K562 (cell line): ENCODE measurements around the gene PDE2A. TPM values are rescaled to one million over a fixed set of nuclear protein-coding genes. Genes with fewer than 3 reads are reported as not detected.
A peak's percentile ranks its signal among the peaks of the same experiment; 100 is the strongest.

Experiments
- ATAC-seq: fragments of 200-7000 bp; cut with Tn5 transposase; 3 replicates; pipeline ENCODE4 v1.9.1; 2020; ENCODE audit warnings: moderate library complexity
- BruUV-seq: library from RNA; stranded (reverse); fragments of 400-500 nt; replicated peaks from 2 replicates; lab custom pipeline; 2021; lab: Mats Ljungman, UMichigan
- CTCF ChIA-PET: fragments of 300-600 bp; formaldehyde crosslinking; extraction: SDS; loops from one replicate; lab custom pipeline; 2021; ENCODE audit warnings: low intra/inter-chr PET ratio; lab: Yijun Ruan, JAX
- POLR2A ChIA-PET: fragments of 300-600, 350-650 bp; sonication (Branson Sonifier 250); formaldehyde crosslinking; extraction: SDS; loops from one replicate; lab custom pipeline; 2021; ENCODE audit warnings: antibody characterized with exemption, inconsistent platforms; lab: Yijun Ruan, JAX
- DNase-seq, 4 experiments: peaks; one replicate each; pipeline versions ENCODE4 v3.0.0 to v3.0.0-alpha.2; 2011 to 2018; ENCODE audit warnings: low spot score in 3 of 4, mixed read lengths in 3 of 4; ENCODE audit errors: extremely low read depth in 1 of 4
- FAIRE-seq: peaks from 2 replicates; lab custom pipeline; 2011; peaks lifted over from hg19 to GRCh38; lab: Jason Lieb, UNC
- H2AFZ ChIP-seq: 2 replicates; pipeline ENCODE4 v1.6.0; 2011; ENCODE audit warnings: low read depth, low read length, control low read depth, inconsistent platforms
- H3K27ac ChIP-seq: fragments of 200-600 bp; 3 replicates; pipeline ENCODE4 v1.8.0; 2011; ENCODE audit warnings: low read depth, mild to moderate bottlenecking, control low read depth, inconsistent platforms, low read length, moderate library complexity, mixed read lengths; ENCODE audit errors: extremely low read depth
- H3K27me3 ChIP-seq, 2 experiments: fragments of 300-600 bp in 1 of 2; 2 replicates in 1 of 2; 3 replicates in 1 of 2; pipeline versions ENCODE4 v1.6.0 to v1.8.0; 2011; ENCODE audit warnings: inconsistent platforms in 2 of 2, low read length in 2 of 2, mild to moderate bottlenecking in 1 of 2, mixed read lengths in 1 of 2, moderate library complexity in 1 of 2; ENCODE audit not compliant: control insufficient read depth in 2 of 2, insufficient read depth in 2 of 2
- H3K36me3 ChIP-seq: fragments of 300-600 bp; 3 replicates; pipeline ENCODE4 v1.8.0; 2011; ENCODE audit warnings: mild to moderate bottlenecking, low read length, inconsistent platforms; ENCODE audit not compliant: control insufficient read depth, insufficient read depth
- H3K4me1 ChIP-seq, 2 experiments: fragments of 200-600 bp in 1 of 2; replicated peaks in 1 of 2; 2 replicates in 1 of 2; 3 replicates in 1 of 2; pipeline versions ENCODE4 v1.5.1 to v1.8.0; 2011; ENCODE audit warnings: inconsistent platforms in 2 of 2, low read length in 2 of 2, mild to moderate bottlenecking in 1 of 2, mixed read lengths in 1 of 2, moderate library complexity in 1 of 2; ENCODE audit not compliant: control insufficient read depth in 2 of 2, insufficient read depth in 2 of 2
- H3K4me2 ChIP-seq: 2 replicates; pipeline ENCODE4 v1.6.1; 2011; ENCODE audit warnings: low read length, control low read depth, inconsistent platforms, mixed read lengths; ENCODE audit not compliant: insufficient read depth
- H3K4me3 ChIP-seq: fragments of 200-600 bp; sonication (generic), shearing (Covaris generic); 2 replicates; pipeline ENCODE4 v1.5.1; 2016; ENCODE audit warnings: control low read depth, inconsistent platforms
- H3K79me2 ChIP-seq: fragments of 200-600 bp; 3 replicates; pipeline ENCODE4 v1.8.0; 2011; ENCODE audit warnings: low read length, inconsistent platforms; ENCODE audit not compliant: control insufficient read depth, insufficient read depth
- H3K9ac ChIP-seq, 2 experiments: 2 replicates each; pipeline versions ENCODE4 v1.6.0 to v1.6.1; 2011; ENCODE audit warnings: low read depth in 2 of 2, low read length in 2 of 2, control low read depth in 1 of 2, inconsistent platforms in 1 of 2, mild to moderate bottlenecking in 1 of 2, mixed read lengths in 1 of 2; ENCODE audit not compliant: insufficient read depth in 1 of 2
- H3K9me1 ChIP-seq: one replicate; pipeline ENCODE4 v1.6.0; 2011; ENCODE audit warnings: inconsistent platforms, mild to moderate bottlenecking, low read length, moderate library complexity; ENCODE audit not compliant: control insufficient read depth, insufficient read depth
- H3K9me3 ChIP-seq: replicated peaks from 2 replicates; pipeline ENCODE4 v1.5.1; 2011; ENCODE audit warnings: low read depth, low read length, inconsistent platforms; ENCODE audit not compliant: control insufficient read depth, insufficient read depth
- H4K20me1 ChIP-seq: replicated peaks from 2 replicates; pipeline ENCODE4 v1.6.1; 2011; ENCODE audit warnings: low read length, inconsistent platforms, mixed read lengths; ENCODE audit not compliant: control insufficient read depth, insufficient read depth
- ATF6 ChIP-seq: sonication (generic); formaldehyde crosslinking; IDR thresholded peaks from 2 replicates; pipeline ENCODE4 v1.4.0; 2020; ENCODE audit warnings: mild to moderate bottlenecking, missing genetic modification reagents
- CAMTA2 ChIP-seq: fragments of 250-450 bp; sonication (Bioruptor Pico); conservative IDR thresholded peaks from 2 replicates; pipeline ENCODE4 v1.5.1; 2022
- FOXP1 ChIP-seq: sonication (generic); formaldehyde crosslinking; IDR thresholded peaks from 2 replicates; pipeline ENCODE4 v1.8.0; 2022; ENCODE audit warnings: mild to moderate bottlenecking, missing genetic modification reagents
- NR0B1 ChIP-seq: fragments of 450-650 bp; IDR thresholded peaks from one replicate; pipeline ENCODE4 v1.6.1; 2018; ENCODE audit warnings: mild to moderate bottlenecking, moderate library complexity; ENCODE audit not compliant: partially characterized antibody
- PURB ChIP-seq: sonication (generic); formaldehyde crosslinking; IDR thresholded peaks from 2 replicates; pipeline ENCODE4 v1.9.0; 2021; ENCODE audit warnings: low read depth, mild to moderate bottlenecking, missing genetic modification reagents
- RBM17 ChIP-seq: fragments of 200-400 bp; formaldehyde crosslinking; IDR thresholded peaks from 2 replicates; pipeline ENCODE4 v1.6.1; 2017; ENCODE audit warnings: low read depth, mild to moderate bottlenecking, low read length, borderline replicate concordance
- RBM34 ChIP-seq: fragments of 200-400 bp; formaldehyde crosslinking; IDR thresholded peaks from 2 replicates; pipeline ENCODE4 v1.6.1; 2018; ENCODE audit warnings: low read length, borderline replicate concordance; ENCODE audit not compliant: insufficient read depth
- TRIM24 ChIP-seq, 2 experiments: fragments of 450-650 bp; IDR thresholded peaks; 2 replicates each; pipeline ENCODE4 v1.6.1; 2016
- ZNF23 ChIP-seq: fragments of 250-450 bp; sonication (Bioruptor Pico); IDR thresholded peaks from 2 replicates; pipeline ENCODE4 v1.4.0; 2020; ENCODE audit warnings: mild to moderate bottlenecking
- ZNF311 ChIP-seq: fragments of 250-450 bp; sonication (Bioruptor Pico); IDR thresholded peaks from 2 replicates; pipeline ENCODE4 v1.4.0; 2020; ENCODE audit warnings: mild to moderate bottlenecking, moderate library complexity
- ZNF395 ChIP-seq: fragments of 200-800 bp; sonication (Bioruptor generic); IDR thresholded peaks from 2 replicates; pipeline ENCODE4 v1.6.1; 2017; ENCODE audit warnings: missing genetic modification characterization, missing compliant biosample characterization
- ZNF584 ChIP-seq: fragments of 200-800 bp; sonication (Bioruptor generic); IDR thresholded peaks from 2 replicates; pipeline ENCODE4 v1.6.1; 2016; ENCODE audit warnings: low read depth, mild to moderate bottlenecking, missing genetic modification characterization, missing compliant biosample characterization
- ZNF830 ChIP-seq: fragments of 250-450 bp; sonication (Bioruptor Pico); IDR thresholded peaks from 2 replicates; pipeline ENCODE4 v1.5.0; 2021; ENCODE audit warnings: mild to moderate bottlenecking
- WGBS: fragments of 100-300 bp; shearing (Covaris generic); methylation state at CpG from one replicate; pipeline ENCODE4 v1.1.6; 2016; ENCODE audit warnings: low coverage, mixed read lengths; ENCODE audit not compliant: insufficient coverage; ENCODE audit errors: missing lambda C conversion rate; 5-methylcytosine and 5-hydroxymethylcytosine counted together
- in situ Hi-C: fragments of 300-500 bp; cut with MboI; formaldehyde crosslinking; loops from 4 replicates; pipeline ENCODE4 v1.15.0; 2018; ENCODE audit warnings: inconsistent platforms, mixed read lengths
- intact Hi-C: fragments of 100-400 bp; cut with micrococcal nuclease; formaldehyde crosslinking; loops from 2 replicates; pipeline ENCODE4 v1.14.2; 2022
- polyA plus RNA-seq, 8 experiments: library from polyadenylated mRNA; depleted of rRNA in 4 of 8; stranded (reverse) in 5 of 8; unstranded in 3 of 8; fragments of >200 nt; fragmentation: Nextera tagmentation in 2 of 8; fragmentation: Illumina TruSeq in 1 of 8; extraction: Ambion mirVana in 2 of 8; extraction: Trizol in 1 of 8; gene quantifications; 2 replicates each; pipeline versions ENCODE4 v1.2.1 to v1.2.3, GENCODE V29; 2011 to 2014; ENCODE audit warnings: inconsistent platforms in 1 of 8, missing spikeins in 1 of 8
- total RNA-seq, 7 experiments: library from RNA; depleted of rRNA in 6 of 7; stranded (reverse); fragments of >200 nt in 6 of 7; fragmentation: Illumina TruSeq in 2 of 7; extraction: Trizol in 2 of 7; gene quantifications; 2 replicates each; pipeline versions ENCODE4 v1.2.1 to v1.2.3, GENCODE V29; 2011 to 2021; ENCODE audit warnings: low replicate concordance in 1 of 7
- TF ChIP-seq, protein P1 (sequence below), 2 experiments: IDR thresholded peaks; 2 replicates each; pipeline ENCODE4 v1.6.1; 2011; ENCODE audit warnings: borderline replicate concordance in 1 of 2, control low read depth in 1 of 2, low read depth in 1 of 2, low read length in 1 of 2, mild to moderate bottlenecking in 1 of 2, mixed read lengths in 1 of 2, moderate library complexity in 1 of 2; ENCODE audit not compliant: insufficient read depth in 1 of 2, insufficient read length in 1 of 2, poor library complexity in 1 of 2, severe bottlenecking in 1 of 2; ENCODE audit errors: extremely low read depth in 1 of 2

PDE2A gene
- total and polyA plus RNA-seq, 9 of the 15 experiments (the other 6 are each of a cell fraction or from before 2014, with no cell fraction given) = 0.07 to 15.2 (median 1.6) TPM; not detected in 1

DNA sequence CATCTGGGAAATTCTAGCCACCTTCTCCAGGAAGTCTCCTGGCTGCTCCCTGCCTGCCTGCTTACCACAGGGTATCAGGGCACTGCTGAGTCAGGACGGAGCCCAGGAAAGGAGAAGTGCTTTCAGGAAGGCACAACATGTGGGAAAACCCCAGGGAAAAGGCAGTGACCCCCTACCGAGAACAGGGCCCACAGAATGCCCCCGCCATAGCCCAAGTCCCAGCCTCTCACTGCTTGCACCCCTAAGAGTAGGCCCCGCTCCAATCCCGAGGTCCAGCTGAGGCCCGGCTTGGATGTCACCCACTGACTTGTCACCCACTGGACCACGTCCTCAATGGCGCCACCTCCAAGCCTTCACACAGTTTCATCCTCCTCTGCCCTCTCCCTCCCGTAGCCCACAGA is 43.9 kb upstream of the PDE2A start (continued):
- TF ChIP-seq ATF6 (CRISPR knock-in tag) = no peak
- TF ChIP-seq, all 486 proteins: peak for 0

- intact Hi-C loops = no loop called here
- Histone ChIP-seq H3K79me2 (peaks cover 25% of the 10 kb centered on the region), H3K4me1 (peaks cover 3 to 28% of the 10 kb centered on the region in 2 experiments; a peak in 4 of 5 replicates), H3K4me3 (no peak overlapping the region), H2AFZ (no peak overlapping the region), H3K9me1 (no peaks in the 10 kb centered on the region), H3K36me3 (peaks cover 72% of the 10 kb centered on the region; the same call in 2 of the 3 replicates), H3K27me3 (no peaks in the 10 kb centered on the region), H3K9ac (peak overlapping the region in 1 of 2 experiments; percentile 35; a peak in 1 of 4 replicates), H3K9me3 (no peaks in the 10 kb centered on the region), H3K4me2 (no peak overlapping the region), H4K20me1 (no peaks in the 10 kb centered on the region), H3K27ac (no peak overlapping the region)
- in situ Hi-C loops = no loop called here
- BruUV-seq = no TSS peak
- no peak for ATAC-seq
- POLR2A ChIA-PET = interaction anchor here (0.6 to 1.9 kb wide), 4 partner anchors 8 to 469 kb away, joined by 3 to 5 read pairs (median 4); no protein-coding TSS in a partner anchor
- CTCF ChIA-PET = no interaction called here
- FAIRE-seq = no peak
- DNase-seq = no peak
- 77% methylated on average over 10 of the region's 14 CpGs for WGBS
- TF ChIP-seq ZNF23 (CRISPR knock-in tag) = no peak
- TF ChIP-seq FOXP1 (CRISPR knock-in tag) = no peak
- TF ChIP-seq PURB (CRISPR knock-in tag) = no peak
- no peak for TF ChIP-seq RBM17
- TF ChIP-seq ZNF395 (CRISPR knock-in tag) = no peak
- TF ChIP-seq CAMTA2 = no peak
- no peak for TF ChIP-seq ZNF311 (CRISPR knock-in tag)
- TF ChIP-seq, protein P1, sequence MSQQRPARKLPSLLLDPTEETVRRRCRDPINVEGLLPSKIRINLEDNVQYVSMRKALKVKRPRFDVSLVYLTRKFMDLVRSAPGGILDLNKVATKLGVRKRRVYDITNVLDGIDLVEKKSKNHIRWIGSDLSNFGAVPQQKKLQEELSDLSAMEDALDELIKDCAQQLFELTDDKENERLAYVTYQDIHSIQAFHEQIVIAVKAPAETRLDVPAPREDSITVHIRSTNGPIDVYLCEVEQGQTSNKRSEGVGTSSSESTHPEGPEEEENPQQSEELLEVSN (IDR thresholded peaks at IDR 0.05; ENCODE audit: borderline replicate concordance in 1 of 2, extremely low read depth in 1 of 2, insufficient read depth in 1 of 2, insufficient read length in 1 of 2, low read depth in 1 of 2, low read length in 1 of 2, poor library complexity in 1 of 2, severe bottlenecking in 1 of 2) = no peak
- no peak for TF ChIP-seq ZNF830 (CRISPR knock-in tag)
- TF ChIP-seq RBM34 = no peak
- TF ChIP-seq ZNF584 = no peak
- TF ChIP-seq TRIM24 (IDR thresholded peaks at IDR 0.05) = no peak
- TF ChIP-seq NR0B1 = no peak
These were observed 42.7 kb upstream of the PDE2A start for GRCh38 chr11:72716788-72717435.
